ENCODE data around the gene GRM8.

DNA sequence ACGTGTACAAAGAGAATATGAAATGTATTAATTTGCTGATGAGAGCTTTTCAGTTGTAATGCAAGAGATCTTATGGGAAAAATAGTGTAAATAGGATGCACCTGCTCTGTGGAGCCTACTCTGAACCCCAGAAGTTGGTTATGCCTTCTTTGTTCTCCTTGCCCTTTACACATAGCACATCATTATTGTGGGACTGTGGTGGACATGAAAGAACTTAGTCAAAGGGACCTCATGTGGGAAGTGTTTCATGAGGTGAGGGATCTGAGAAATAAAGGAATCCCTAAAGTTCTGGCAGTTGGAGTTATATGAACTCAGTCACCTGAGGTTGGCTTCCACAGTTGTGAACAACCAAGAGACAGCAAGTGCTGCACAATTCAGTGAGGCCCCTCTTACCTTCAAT, 66.1 kb downstream of the GRM8 start:
- no peak for TF ChIP-seq POLR2A (IDR thresholded peaks at IDR 0.05)
- TF ChIP-seq, protein P1, sequence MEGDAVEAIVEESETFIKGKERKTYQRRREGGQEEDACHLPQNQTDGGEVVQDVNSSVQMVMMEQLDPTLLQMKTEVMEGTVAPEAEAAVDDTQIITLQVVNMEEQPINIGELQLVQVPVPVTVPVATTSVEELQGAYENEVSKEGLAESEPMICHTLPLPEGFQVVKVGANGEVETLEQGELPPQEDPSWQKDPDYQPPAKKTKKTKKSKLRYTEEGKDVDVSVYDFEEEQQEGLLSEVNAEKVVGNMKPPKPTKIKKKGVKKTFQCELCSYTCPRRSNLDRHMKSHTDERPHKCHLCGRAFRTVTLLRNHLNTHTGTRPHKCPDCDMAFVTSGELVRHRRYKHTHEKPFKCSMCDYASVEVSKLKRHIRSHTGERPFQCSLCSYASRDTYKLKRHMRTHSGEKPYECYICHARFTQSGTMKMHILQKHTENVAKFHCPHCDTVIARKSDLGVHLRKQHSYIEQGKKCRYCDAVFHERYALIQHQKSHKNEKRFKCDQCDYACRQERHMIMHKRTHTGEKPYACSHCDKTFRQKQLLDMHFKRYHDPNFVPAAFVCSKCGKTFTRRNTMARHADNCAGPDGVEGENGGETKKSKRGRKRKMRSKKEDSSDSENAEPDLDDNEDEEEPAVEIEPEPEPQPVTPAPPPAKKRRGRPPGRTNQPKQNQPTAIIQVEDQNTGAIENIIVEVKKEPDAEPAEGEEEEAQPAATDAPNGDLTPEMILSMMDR (IDR thresholded peaks at IDR 0.05): no peak
